ENCODE results near the gene PTGDS.

The PTGDS gene

DNA sequence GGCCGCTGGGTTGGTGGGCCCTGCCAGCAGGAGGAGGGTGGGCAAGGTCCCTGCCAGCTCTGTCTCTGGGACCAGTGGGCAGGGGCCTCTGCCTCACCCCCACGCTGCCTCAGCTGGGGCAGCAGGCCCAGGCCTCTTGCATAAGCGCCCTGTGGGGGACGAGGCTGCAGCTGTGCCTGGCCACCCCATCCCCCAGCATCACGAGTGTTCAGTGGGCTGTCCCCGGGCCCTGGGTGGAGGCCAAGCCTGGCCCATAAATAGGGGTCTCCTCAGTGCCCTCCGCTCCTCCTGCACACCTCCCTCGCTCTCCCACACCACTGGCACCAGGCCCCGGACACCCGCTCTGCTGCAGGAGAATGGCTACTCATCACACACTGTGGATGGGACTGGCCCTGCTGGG is at the start of gene PTGDS:
PTGDS (plus strand) TSS at position 282 of the 400 bp plus-strand sequence; CDS start at position 357, 75 bp downstream.
- DNase-seq = no peak
- TF ChIP-seq POLR2A (IDR thresholded peaks at IDR 0.05; ENCODE audit: low read length) (no peak), GATA1 (IDR thresholded peaks at IDR 0.05; ENCODE audit: low read depth, low read length) (no peak)

DNA sequence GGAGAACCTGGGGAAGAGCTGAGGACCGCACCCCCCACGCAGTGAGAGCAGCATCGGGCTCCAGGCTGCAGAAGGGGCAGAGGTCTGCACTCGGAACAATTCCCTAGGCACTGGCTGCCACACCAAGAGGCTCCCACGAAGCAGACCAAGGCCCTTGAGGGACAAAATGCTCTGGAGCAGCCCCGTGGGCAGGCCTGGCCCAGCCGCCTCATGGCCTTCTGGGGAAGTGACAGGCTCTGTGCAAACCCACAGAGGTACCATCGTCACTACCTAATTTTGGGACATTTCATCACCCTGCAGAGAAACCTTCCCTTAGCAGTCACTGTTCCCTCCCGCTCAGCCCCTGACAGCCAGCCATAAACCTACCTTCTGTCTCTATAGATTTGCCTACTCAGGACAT is 48.7 kb upstream of the PTGDS start:
- TF ChIP-seq POLR2A (IDR thresholded peaks at IDR 0.05; ENCODE audit: low read length) (no peak), GATA1 (IDR thresholded peaks at IDR 0.05; ENCODE audit: low read depth, low read length) (no peak)
- DNase-seq = no peak

DNA sequence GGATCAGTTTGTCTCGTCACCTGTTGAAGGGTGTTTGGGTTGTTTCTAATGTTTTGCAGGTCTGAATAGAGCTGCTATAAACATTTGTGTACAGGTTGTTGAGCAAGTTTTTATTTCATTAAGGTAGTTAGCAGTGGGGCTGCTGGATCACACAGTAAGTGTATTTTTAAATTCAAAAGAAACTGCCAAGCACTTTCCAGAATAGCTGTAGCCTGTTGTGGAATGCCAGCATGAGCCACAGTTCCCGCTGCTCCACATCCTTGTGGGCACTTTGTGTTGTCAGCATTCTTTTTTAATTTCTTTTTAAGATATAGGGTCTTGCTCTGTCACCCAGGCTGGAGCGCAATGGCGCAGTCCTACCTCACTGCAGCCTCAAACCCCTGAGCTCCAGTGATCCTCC is 47.3 kb upstream of the PTGDS start:
- no peak for DNase-seq
- no peak for TF ChIP-seq POLR2A (IDR thresholded peaks at IDR 0.05; ENCODE audit: low read length)
- TF ChIP-seq GATA1 (IDR thresholded peaks at IDR 0.05; ENCODE audit: low read depth, low read length) = no peak

DNA sequence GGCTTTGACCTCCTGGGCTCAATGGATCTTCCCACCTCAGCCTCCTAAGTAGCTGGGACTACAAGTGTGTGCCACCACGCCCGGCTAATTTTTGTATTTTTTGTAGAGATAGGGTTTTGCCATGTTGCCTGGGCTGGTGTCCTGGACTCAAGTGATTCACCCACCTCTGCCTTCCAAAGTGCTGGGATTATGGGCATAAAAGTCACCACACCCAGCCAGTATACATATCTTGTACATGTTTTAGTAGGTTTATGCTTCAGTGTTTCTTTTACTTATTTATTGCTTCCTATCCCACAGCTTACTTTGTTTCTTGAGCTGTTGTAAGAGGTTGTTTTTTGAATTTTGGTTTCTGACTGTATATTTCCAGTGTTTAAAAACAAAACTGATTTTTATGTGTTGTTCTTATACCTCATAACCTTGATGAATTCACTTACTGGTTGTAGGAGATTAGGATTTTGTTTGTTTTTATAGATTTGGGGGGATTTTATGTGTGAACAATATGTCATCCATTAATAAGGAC is 45.6 kb upstream of the PTGDS start:
- TF ChIP-seq POLR2A (IDR thresholded peaks at IDR 0.05; ENCODE audit: low read length) (no peak), GATA1 (IDR thresholded peaks at IDR 0.05; ENCODE audit: low read depth, low read length) (no peak)
- DNase-seq = no peak

DNA sequence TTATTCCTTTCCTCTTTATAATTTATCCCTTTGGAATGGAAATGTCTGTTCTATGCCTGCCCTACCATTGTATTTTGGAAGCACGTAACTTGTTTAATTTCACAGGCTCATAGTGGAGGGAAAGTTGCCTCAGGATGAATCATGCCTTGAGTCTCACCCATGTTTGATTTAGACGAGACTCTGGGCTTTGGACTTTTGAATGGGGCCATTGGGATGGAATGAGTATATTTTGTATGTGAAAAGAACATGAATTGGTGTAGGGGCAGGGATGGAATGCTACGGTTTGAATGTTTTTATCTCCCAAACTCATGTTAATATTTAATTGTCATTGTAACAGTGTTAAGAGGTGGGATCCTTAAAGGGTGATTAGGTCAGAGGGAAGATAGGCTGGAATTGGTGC is 43.0 kb upstream of the PTGDS start:
- no peak for DNase-seq
- TF ChIP-seq POLR2A (IDR thresholded peaks at IDR 0.05; ENCODE audit: low read length) (no peak), GATA1 (IDR thresholded peaks at IDR 0.05; ENCODE audit: low read depth, low read length) (no peak)

DNA sequence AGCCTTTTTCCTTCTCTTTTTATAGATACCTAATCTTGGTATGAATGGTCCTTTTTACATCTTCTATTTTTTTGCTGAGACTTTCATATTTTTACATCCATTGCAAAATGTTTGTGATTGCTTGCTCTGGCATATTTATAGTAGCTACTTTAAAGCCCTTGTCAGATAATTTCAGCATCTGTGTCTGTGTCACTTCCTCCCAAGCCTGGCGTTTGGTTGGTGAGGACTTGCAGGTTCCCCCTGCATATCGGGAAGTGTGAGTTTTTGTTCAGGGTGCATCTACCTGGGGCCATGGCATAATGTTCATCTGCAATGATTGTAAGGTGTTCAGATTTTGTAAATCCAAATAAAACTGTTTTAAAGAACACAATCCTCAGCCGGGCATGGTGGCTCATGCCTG is 41.7 kb upstream of the PTGDS start:
- TF ChIP-seq GATA1 (IDR thresholded peaks at IDR 0.05; ENCODE audit: low read depth, low read length) (no peak), POLR2A (IDR thresholded peaks at IDR 0.05; ENCODE audit: low read length) (no peak)

DNA sequence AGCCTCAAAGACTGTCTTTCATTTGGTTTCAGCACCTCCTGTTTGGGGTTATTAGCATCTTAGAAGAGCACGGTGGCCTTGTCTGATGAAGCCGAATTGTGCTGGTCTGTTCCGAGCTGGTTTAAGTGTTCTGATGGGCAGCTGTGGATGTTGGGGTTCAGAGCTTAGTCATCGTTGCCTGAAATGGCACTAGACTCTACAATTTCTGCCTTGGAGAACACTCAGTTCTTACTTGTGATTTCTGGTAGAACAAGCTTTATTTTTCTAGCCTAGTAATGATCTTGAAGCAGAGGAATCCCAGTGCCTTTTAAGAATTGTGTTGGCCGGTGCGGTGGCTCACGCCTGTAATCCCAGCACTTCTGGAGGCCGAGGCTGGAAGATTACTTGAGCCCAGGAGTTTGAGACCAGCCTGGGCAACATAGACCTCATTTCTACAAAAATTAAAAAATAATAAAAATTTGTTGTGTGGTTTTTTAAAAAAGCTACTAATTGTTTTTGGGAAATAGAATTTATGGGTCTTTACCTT is 40.6 kb upstream of the PTGDS start:
- DNase-seq = no peak
- TF ChIP-seq POLR2A (IDR thresholded peaks at IDR 0.05; ENCODE audit: low read length) = no peak
- no peak for TF ChIP-seq GATA1 (IDR thresholded peaks at IDR 0.05; ENCODE audit: low read depth, low read length)

More for the DNA sequence above, 41.7 kb upstream of the PTGDS start:
- no peak for DNase-seq

DNA sequence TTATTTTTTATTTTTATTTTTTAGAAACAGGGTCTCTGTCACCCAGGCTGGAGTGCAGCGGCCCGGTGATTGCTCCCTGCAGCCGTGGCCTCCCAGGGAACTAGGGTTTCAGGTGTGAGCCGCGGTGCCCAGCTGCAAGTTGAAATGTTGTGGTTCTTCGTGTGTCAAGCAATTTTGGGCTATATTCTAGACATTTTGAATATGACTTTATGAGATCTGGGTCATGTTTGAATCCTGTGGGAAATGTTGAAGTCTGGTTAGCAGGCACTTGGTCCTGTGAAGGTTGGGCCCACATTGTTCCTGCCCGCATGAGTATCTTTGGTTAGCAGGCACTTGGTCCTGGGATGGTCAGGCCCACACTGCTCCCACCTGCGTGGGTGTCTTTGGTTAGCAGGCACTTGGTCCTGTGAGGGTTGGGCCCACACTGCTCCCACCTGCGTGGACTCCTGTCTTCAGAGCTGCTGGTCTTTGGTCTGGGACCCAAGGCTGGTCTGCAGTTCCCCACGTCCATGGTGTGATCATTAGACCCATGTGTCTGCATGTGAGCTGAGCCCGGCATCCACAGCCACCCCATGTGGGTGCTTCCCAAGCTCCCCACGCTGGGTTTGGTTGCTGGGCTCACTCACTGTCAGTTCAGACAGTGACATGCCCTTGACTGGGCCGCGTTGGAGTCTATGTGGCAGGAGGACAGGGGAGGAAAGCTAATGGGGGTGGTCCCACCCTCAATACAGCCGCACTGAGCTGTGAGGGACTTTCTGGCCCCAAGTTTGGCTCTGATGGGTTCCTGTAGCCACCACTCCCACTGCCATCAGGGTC is 39.9 kb upstream of the PTGDS start:
- TF ChIP-seq GATA1 (IDR thresholded peaks at IDR 0.05; ENCODE audit: low read depth, low read length) (no peak), POLR2A (IDR thresholded peaks at IDR 0.05; ENCODE audit: low read length) (no peak)
- DNase-seq = no peak

DNA sequence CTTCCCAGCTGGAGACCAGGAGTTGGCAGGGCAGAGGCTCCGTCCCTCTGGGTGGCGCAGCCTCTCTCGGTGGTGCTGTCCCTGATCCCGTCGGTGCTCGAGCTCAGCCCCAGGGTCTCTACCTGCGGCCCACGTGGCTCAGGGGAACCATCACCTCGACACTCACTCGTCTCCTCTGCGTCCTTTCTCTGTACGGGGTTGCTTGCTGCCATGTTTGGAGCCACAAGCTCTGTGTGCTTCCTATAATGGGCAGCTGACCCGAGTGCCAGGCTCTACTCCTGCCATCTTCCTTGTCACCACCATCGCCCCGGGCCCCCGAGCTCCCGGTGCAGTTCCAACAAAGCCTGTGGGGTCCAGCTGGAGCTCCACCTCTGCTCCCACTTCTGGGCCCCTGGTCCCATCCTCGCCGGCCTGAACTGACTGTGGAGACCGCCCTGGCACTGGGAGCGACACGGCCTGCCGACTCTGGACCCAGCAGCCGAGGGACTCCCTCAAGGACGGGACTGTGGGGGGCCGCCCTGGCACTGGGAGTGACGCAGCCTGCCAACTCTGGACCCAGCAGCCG is 37.8 kb upstream of the PTGDS start:
- TF ChIP-seq POLR2A (IDR thresholded peaks at IDR 0.05; ENCODE audit: low read length) (no peak), GATA1 (IDR thresholded peaks at IDR 0.05; ENCODE audit: low read depth, low read length) (no peak)
- DNase-seq = no peak

DNA sequence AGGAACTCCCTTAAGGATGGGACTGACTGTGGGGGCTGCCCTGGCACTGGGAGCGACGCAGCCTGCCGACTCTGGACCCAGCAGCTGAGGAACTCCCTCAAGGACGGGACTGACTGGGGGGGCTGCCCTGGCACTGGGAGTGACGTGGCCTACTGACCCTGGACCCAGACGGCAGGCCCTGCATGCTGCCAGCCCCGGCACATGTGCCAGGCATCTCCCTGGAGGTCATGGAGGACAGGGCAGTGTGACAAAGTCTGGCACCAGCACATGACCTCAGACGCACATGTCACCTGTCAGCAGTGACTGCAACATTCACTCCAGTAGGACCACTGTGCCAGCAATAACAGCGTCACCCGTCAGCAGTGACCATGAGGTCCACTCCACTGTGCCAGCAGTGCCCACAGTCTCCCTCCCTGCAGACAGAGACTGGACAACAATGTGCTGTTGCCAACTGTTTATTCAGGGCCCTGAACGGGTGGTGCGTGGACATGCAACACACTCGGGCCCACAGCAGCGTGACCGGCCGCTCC is 37.2 kb upstream of the PTGDS start:
- TF ChIP-seq GATA1 (IDR thresholded peaks at IDR 0.05; ENCODE audit: low read depth, low read length) (no peak), POLR2A (IDR thresholded peaks at IDR 0.05; ENCODE audit: low read length) (peak; percentile 28)
- no peak for DNase-seq

DNA sequence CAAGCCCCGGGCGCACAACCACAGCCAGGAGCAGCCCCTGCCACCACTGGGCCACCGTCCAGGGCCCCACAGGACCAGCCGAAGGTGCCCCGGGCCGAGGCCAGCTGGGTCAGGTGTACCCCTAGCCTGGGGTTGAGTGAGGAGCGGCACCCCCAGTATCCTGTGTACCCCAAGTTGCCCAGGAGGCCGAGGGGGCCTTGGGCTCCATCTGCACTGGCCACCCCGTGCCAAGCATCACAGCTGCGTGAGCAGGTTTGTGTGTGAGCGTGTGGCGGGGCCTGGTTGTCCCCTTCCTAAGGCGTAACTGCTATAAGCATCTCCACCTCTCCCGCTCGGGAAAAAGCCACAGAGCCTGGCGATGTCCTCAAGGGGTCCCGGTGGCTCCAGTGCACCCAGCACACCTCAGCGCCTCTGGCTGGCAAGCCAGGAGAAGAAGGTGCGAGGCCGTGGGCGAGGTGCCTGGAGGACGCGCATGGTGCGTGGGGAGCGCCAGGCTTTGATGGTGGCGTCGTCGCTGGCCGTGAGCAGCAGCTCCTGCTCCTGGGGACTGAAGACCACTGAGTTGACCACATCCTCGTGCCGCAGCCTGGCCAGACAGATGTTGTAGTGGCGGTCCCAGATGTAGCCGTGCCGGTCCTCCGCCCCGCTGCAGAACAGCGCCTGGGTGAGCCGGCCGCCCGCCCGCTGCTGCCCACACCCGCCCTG is 36.6 kb upstream of the PTGDS start:
- DNase-seq = no peak
- TF ChIP-seq POLR2A (IDR thresholded peaks at IDR 0.05; ENCODE audit: low read length) (no peak), GATA1 (IDR thresholded peaks at IDR 0.05; ENCODE audit: low read depth, low read length) (no peak)

DNA sequence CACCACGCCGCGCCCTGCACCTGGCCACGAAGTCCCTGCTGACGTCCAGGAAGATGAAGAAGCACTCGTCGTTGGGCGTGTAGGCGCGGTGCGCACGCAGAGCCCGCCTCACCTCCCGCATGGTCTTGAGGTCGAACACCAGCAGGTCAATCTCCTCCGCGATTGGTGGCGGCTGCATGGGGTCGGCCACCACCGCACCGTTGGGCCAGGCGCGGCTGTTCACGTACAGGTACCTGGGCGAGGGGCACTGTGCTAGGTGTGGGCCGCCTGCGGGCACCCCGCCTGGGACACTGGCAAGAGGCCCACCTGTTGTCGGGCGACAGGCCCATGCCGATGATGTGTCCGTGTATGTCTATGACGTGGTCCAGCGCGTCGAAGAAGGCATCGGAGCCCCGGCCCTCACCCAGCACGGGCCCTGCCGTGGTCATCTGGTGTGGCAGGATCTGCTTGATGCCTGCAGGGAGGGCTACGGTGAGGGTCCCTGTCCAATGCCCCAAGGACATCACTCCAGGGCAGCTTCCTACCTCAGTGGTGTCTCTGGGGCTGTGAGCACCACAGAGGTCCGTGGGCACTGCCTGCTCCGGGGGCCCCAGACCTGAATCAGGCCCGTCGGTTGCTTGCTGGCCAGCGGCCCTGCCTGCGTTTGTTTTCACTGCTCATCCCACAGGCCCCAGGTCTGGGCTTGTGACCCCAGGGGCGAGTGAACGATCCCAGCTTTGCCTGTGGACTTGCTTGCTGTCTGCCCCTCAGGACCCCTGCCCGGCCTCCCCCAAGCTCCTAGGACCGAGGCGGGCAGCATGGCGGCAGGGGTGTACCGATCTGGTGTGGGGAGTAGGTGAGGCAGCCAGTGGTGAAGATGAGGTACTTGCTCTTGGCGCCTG is 35.8 kb upstream of the PTGDS start:
- no peak for DNase-seq
- TF ChIP-seq POLR2A (IDR thresholded peaks at IDR 0.05; ENCODE audit: low read length) (no peak), GATA1 (IDR thresholded peaks at IDR 0.05; ENCODE audit: low read depth, low read length) (no peak)

Measured in erythroblast (primary cell).